ENCODE results near the gene CYP2S1.

The CYP2S1 gene

GRCh38 chr19:41195675-41196497, 2.9 kb downstream of the CYP2S1 start:
- no peak for DNase-seq

- DNase-seq: no peak
Observed at GRCh38 chr19:41198559-41198958, 5.5 kb downstream of the CYP2S1 start.

DNA sequence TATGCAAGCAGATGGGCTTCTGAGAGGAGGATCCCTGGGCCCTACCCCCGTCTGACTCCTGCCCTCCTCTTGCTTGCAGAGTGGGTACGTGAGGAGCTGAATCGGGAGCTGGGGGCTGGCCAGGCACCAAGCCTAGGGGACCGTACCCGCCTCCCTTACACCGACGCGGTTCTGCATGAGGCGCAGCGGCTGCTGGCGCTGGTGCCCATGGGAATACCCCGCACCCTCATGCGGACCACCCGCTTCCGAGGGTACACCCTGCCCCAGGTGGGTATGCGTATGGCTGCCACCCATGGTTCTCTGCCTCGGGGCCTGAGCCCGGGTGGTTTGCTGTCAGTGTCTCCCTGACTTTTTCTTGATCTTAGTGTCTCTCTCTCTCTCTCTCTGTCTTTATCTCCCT, 10.4 kb downstream of the CYP2S1 start:
- DNase-seq: no peak

- peak; percentile 91 for DNase-seq
Observed at GRCh38 chr19:41204338-41204737, 11.3 kb downstream of the CYP2S1 start.

- DNase-seq: no peak
Observed at GRCh38 chr19:41205995-41206394, 13.0 kb downstream of the CYP2S1 start.

GRCh38 chr19:41206456-41206855, 13.4 kb downstream of the CYP2S1 start:
- no peak for DNase-seq

- DNase-seq: no peak
Observed at GRCh38 chr19:41206926-41207750, 14.1 kb downstream of the CYP2S1 start.

GRCh38 chr19:41214161-41214560, 21.1 kb downstream of the CYP2S1 start:
- DNase-seq: no peak

DNA sequence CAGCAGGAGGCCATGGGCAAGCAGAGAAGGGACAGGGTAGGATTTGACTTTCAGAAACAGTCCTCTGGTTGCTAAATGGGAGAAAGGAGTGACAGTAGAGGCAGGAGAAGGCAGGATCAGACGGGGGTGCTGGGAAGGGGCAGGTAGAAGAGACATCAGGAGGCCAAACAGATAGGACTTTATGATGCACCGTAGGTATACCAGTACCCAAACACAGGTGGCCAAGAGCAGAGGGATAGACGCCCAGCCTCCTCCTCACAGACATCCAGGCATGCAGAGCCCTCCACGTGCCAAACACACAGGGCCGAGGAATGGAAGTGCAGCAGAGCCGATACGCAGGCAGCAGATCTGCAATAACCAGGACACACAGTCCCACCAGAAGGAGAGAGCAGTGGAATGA, 24.7 kb downstream of the CYP2S1 start:
- DNase-seq: no peak

GRCh38 chr19:41218249-41218614, 25.2 kb downstream of the CYP2S1 start:
- no peak for DNase-seq

DNA sequence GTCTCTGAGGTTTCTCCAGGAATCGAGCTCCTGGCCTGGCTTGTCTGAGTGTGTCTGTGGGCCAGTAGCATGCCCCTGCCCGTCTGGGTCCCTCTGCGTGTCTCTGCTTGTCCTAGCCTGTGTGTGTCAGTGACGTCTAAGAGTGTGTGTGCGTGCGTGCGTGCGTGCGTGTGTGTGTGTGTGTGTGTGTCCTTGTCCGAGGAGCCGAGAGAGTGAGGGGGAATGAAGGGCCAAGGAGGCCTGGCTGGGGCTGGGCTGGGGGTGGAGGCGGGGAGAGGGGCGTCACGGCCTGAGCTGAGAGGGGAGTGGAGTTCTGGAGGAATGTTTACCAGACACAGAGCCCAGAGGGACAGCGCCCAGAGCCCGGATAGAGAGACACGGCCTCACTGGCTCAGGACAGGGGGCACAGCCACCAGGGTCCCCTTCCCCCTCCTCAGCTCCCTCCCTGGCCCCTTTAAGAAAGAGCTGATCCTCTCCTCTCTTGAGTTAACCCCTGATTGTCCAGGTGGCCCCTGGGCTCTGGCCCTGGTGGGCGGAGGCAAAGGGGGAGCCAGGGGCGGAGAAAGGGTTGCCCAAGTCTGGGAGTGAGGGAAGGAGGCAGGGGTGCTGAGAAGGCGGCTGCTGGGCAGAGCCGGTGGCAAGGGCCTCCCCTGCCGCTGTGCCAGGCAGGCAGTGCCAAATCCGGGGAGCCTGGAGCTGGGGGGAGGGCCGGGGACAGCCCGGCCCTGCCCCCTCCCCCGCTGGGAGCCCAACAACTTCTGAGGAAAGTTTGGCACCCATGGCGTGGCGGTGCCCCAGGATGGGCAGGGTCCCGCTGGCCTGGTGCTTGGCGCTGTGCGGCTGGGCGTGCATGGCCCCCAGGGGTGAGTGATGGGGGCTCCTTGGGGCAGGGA, 25.8 kb downstream of the CYP2S1 start, which contains the start of gene AXL:
TSS of gene AXL (plus strand) at position 609 of the 893 bp plus-strand sequence. CDS start at position 779, 170 bp downstream.
- no peak for DNase-seq

GRCh38 chr19:41219924-41220567, 27.0 kb downstream of the CYP2S1 start:
- no peak for DNase-seq

DNA sequence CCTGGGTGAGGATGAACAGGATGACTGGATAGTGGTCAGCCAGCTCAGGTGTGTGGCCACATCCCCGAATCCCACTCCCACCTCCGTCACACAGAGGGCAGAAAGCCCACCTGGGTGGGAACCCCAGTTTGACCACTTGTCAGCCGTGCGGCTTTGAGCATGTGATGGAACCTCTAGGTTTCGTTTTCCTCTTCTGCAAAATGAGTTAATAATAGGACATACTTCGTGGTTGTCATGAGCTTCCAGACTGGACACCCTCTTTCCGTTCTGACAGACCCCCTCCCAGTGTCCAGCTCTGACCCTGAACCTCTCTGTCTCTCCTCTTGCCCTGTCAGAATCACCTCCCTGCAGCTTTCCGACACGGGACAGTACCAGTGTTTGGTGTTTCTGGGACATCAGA, 27.8 kb downstream of the CYP2S1 start:
- no peak for DNase-seq

GRCh38 chr19:41221514-41222205, 28.6 kb downstream of the CYP2S1 start:
- no peak for DNase-seq

- no peak for DNase-seq
Observed at GRCh38 chr19:41222240-41222639, 29.2 kb downstream of the CYP2S1 start.

GRCh38 chr19:41223431-41224234, 30.6 kb downstream of the CYP2S1 start:
- DNase-seq: no peak

GRCh38 chr19:41224632-41225031, 31.6 kb downstream of the CYP2S1 start:
- DNase-seq: no peak

DNA sequence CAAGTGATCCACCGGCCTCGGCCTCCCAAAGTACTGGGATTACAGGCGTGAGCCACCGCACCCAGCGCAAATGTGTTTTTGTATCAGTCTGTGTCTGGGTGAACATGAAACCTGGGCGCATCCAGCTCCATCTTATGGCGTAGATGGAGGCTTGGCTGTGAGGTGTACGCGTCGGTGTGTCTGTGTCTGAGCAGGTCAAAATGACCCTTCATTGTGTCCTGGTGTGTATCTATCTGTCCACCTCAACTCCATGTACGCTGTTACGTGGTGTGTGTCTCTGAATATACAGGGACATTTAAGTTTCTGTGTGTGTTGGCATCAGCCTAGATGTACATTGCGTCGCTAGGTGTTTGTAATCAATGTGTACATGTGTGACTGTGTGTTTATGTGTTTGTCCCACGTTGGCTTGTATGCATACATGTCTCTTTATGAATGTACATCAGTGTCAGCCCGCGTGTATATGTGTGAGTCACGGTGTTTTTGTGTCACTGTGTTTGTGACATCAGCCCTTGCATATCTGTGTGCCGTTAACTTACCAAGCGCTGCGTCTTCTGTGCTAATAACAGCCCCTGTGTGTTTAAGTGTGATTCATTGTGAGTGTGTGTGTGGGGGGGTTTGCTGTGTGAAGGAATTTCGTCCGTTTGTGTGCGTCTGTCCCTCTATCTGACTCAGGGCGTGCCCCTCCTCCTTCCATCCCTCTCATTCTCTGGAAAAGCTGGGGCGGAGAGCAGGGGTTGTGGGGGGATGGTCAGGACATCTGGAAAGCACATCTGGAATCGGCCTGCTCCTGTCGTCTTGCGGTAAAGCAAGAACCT, 32.4 kb downstream of the CYP2S1 start:
- peak; percentile 66 for DNase-seq

DNA sequence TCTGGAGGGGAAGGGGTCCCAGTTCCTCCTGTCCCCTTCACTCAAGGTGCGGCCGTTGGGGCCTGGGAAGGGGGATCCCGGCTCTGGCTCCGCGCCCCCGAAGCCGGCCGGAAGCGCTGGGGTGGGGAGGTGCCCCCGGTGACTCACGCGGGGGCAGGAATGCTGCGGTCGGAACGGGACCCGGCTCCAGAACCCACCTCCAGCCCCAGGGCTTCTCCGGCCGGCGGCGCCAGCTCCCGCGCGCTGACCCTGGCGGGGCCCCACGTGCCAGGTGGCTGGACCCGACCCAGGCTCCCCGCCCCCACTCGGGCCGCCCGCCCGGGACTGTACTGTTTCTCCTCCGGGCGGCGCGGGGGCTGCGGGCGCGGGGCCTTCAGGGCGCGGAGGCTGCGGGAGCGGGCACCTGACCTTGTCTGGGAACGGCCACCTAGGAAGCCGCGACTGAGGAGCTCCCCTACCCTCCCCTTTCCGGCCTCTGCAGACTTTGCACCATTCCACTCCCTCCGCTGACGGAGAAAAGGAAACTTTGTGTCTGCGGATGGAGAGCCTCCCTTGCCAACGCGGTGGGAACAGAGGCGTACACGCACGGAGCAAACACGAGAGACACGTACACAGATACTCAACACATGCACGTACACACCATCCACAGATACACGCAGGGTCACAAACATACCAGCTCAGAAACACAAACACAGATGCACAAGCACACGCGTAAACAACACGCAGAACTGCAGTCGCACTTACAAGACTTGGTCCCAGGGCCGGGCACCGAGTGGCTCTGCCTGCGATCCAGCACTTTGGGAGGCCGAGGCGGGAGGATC, 33.2 kb downstream of the CYP2S1 start:
- no peak for DNase-seq
